22Rv1 (cell line): ENCODE data around the gene ARHGAP42.

Experiments
- H3K27ac ChIP-seq: fragments of 450-650 bp; 2 replicates; pipeline ENCODE4 v1.5.1; 2017
- CTCF ChIP-seq: fragments of 450-650 bp; IDR thresholded peaks from 2 replicates; pipeline ENCODE4 v1.5.1; 2017; ENCODE audit warnings: mild to moderate bottlenecking
- ZFX ChIP-seq: fragments of 450-650 bp; IDR thresholded peaks from 2 replicates; pipeline ENCODE4 v1.6.1; 2017; ENCODE audit warnings: antibody characterized with exemption, borderline replicate concordance

The ARHGAP42 gene

GRCh38 chr11:101019870-101020269, 332.8 kb downstream of the ARHGAP42 start:
- H3K27ac ChIP-seq, result no peak overlapping the region
- no peak for TF ChIP-seq CTCF
- no peak for TF ChIP-seq ZFX

- TF ChIP-seq CTCF, result no peak
- no peak for TF ChIP-seq ZFX
- no peak overlapping the region for H3K27ac ChIP-seq
Measured at GRCh38 chr11:101022256-101022655, 335.2 kb downstream of the ARHGAP42 start.

GRCh38 chr11:101028644-101029043, 341.6 kb downstream of the ARHGAP42 start:
- no peak for TF ChIP-seq ZFX
- no peak for TF ChIP-seq CTCF

GRCh38 chr11:101030015-101030414, 342.9 kb downstream of the ARHGAP42 start:
- TF ChIP-seq CTCF, result no peak
- no peak for TF ChIP-seq ZFX
- no peak overlapping the region for H3K27ac ChIP-seq

More at GRCh38 chr11:101028644-101029043, 341.6 kb downstream of the ARHGAP42 start:
- no peak overlapping the region for H3K27ac ChIP-seq

GRCh38 chr11:101030692-101031091, 343.6 kb downstream of the ARHGAP42 start:
- H3K27ac ChIP-seq, result no peak overlapping the region
- TF ChIP-seq ZFX (no peak), CTCF (no peak)

- TF ChIP-seq CTCF (no peak), ZFX (no peak)
- no peak overlapping the region for H3K27ac ChIP-seq
Measured at GRCh38 chr11:101031713-101032112, 344.6 kb downstream of the ARHGAP42 start.

GRCh38 chr11:101032991-101033390, 345.9 kb downstream of the ARHGAP42 start:
- H3K27ac ChIP-seq, result no peak overlapping the region
- TF ChIP-seq CTCF, result no peak
- TF ChIP-seq ZFX, result no peak
